Measurements from ENCODE around the gene PGAP2. TPM values are rescaled to one million over a fixed set of nuclear protein-coding genes. Genes with fewer than 3 reads are reported as not detected.

The PGAP2 gene
- total RNA-seq, 2 donors from 2014 or later: 4.4 to 22.5 TPM

DNA sequence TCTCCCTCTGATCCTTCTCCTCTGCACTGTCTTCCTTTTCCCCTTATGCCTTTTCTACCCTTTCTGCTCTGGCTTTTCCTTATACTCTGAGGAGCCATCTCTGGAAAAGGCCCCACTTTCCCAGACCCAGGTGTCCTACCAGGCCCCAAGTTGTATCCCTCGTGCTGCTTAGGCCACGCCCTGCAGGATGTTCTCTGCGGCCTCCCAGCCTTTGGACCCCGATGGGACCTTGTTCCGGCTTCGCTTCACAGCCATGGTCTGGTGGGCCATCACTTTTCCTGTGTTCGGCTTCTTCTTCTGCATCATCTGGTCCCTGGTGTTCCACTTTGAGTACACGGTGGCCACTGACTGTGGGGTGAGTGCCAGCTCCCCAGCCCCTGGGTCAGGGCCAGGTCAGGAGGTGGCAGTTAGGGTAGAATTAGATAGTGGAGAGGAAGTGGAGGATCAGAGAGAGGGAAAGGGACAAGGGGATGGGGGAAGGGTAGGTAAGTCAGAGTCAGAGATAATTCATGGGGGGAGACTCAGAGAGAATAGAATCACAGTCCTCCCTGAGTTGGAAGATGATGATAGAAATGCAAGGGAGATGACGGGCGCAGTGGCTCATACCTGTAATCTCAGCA lies 8.9 kb downstream of the PGAP2 start:
- Histone ChIP-seq H3K9me3 (no peaks in the 10 kb centered on the region), H3K4me1 (ENCODE audit: control insufficient read depth in 1 of 2, low read depth in 2 of 2) (no peaks in the 10 kb centered on the region), H3K27ac (no peak overlapping the region), H3K36me3 (no peaks in the 10 kb centered on the region), H3K27me3 (replicated peaks; ENCODE audit: insufficient read depth) (no peaks in the 10 kb centered on the region), H3K4me3 (no peak overlapping the region)
- DNase-seq (ENCODE audit: low spot score) (no peak), ATAC-seq (ENCODE audit: insufficient number of reproducible peaks, low FRiP score, low read depth) (no peak)
- TF ChIP-seq, protein P1, sequence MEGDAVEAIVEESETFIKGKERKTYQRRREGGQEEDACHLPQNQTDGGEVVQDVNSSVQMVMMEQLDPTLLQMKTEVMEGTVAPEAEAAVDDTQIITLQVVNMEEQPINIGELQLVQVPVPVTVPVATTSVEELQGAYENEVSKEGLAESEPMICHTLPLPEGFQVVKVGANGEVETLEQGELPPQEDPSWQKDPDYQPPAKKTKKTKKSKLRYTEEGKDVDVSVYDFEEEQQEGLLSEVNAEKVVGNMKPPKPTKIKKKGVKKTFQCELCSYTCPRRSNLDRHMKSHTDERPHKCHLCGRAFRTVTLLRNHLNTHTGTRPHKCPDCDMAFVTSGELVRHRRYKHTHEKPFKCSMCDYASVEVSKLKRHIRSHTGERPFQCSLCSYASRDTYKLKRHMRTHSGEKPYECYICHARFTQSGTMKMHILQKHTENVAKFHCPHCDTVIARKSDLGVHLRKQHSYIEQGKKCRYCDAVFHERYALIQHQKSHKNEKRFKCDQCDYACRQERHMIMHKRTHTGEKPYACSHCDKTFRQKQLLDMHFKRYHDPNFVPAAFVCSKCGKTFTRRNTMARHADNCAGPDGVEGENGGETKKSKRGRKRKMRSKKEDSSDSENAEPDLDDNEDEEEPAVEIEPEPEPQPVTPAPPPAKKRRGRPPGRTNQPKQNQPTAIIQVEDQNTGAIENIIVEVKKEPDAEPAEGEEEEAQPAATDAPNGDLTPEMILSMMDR (IDR thresholded peaks at IDR 0.05): no peak

DNA sequence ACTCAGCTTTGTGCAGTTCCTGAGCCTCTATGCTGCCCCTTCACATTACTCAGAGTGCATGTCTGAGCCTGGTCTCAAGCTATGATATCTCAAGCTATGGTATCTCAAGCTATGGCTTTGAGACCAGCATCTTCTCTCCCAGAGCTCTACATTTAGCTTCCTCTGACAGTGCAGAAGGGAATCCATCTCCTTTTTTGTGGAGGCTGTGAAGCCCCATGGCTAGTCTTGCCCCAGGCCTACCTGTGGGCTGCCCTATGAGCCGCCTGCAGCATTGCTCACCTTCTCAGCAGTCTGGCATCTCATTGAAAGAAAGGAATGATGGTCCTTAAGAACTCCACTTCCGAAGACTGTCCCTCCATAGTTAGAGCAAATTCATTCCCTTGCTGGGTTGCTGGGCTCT lies 12.6 kb downstream of the PGAP2 start:
- no peaks in the 10 kb centered on the region for H3K4me1 ChIP-seq (ENCODE audit: control insufficient read depth in 1 of 2, low read depth in 2 of 2)
- no peaks in the 10 kb centered on the region for H3K36me3 ChIP-seq
- ATAC-seq (ENCODE audit: insufficient number of reproducible peaks, low FRiP score, low read depth): no peak
- H3K9me3 ChIP-seq: no peaks in the 10 kb centered on the region
- H3K27me3 ChIP-seq (replicated peaks; ENCODE audit: insufficient read depth): no peaks in the 10 kb centered on the region
- TF ChIP-seq, protein P1 (IDR thresholded peaks at IDR 0.05): no peak
- no peak overlapping the region for H3K27ac ChIP-seq
- H3K4me3 ChIP-seq: no peak overlapping the region
- DNase-seq (ENCODE audit: low spot score): no peak

DNA sequence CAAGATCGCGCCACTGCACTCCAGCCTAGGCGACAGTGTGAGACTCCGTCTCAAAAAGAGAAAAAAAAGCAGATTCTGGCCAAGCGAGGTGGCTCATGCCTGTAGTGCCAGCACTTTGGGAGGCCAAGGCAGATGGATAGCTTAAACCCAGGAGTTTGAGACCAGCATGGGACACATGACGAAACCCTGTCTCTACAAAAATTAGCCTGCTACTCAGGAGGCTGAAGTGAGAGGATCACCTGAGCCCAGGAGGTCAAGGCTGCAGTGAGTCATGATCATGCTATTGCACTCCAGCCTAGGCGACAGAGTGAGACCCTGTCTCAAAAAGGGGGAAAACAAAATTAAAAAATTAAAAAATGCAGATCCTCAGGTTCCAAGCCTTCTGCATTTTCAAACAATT lies 14.0 kb downstream of the PGAP2 start:
- DNase-seq (ENCODE audit: low spot score) (no peak), ATAC-seq (ENCODE audit: insufficient number of reproducible peaks, low FRiP score, low read depth) (no peak)
- H3K9me3 ChIP-seq: no peaks in the 10 kb centered on the region
- no peaks in the 10 kb centered on the region for H3K27me3 ChIP-seq (replicated peaks; ENCODE audit: insufficient read depth)
- H3K27ac ChIP-seq: no peak overlapping the region
- H3K36me3 ChIP-seq: peaks cover 11% of the 10 kb centered on the region
- H3K4me1 ChIP-seq (ENCODE audit: control insufficient read depth in 1 of 2, low read depth in 2 of 2): no peaks in the 10 kb centered on the region
- TF ChIP-seq, protein P1 (IDR thresholded peaks at IDR 0.05): no peak
- no peak overlapping the region for H3K4me3 ChIP-seq

DNA sequence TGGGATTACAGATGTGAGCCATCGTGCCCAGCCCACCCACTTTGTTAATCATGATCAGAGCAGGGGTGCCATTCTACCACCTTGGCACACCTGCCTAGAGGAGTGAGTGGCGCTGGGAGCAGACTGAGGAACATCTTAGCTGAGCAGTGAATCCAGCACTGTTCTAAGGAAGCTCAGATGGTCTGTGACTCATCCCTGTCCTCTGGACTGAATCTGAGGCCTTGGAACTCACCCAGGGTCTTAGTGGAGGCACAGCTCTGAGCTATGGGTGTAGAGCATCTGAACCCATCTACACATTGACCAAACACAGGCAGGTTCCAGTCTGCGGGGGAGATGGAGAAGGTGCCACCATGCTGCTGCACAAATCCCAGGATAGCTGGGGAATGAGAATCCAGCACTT lies 14.9 kb downstream of the PGAP2 start:
- ATAC-seq (ENCODE audit: insufficient number of reproducible peaks, low FRiP score, low read depth) (no peak), DNase-seq (ENCODE audit: low spot score) (no peak)
- Histone ChIP-seq H3K4me3 (no peak overlapping the region), H3K27me3 (replicated peaks; ENCODE audit: insufficient read depth) (no peaks in the 10 kb centered on the region), H3K27ac (no peak overlapping the region), H3K4me1 (ENCODE audit: control insufficient read depth in 1 of 2, low read depth in 2 of 2) (no peaks in the 10 kb centered on the region), H3K36me3 (peaks cover 20% of the 10 kb centered on the region), H3K9me3 (no peaks in the 10 kb centered on the region)
- TF ChIP-seq, protein P1 (IDR thresholded peaks at IDR 0.05): no peak

DNA sequence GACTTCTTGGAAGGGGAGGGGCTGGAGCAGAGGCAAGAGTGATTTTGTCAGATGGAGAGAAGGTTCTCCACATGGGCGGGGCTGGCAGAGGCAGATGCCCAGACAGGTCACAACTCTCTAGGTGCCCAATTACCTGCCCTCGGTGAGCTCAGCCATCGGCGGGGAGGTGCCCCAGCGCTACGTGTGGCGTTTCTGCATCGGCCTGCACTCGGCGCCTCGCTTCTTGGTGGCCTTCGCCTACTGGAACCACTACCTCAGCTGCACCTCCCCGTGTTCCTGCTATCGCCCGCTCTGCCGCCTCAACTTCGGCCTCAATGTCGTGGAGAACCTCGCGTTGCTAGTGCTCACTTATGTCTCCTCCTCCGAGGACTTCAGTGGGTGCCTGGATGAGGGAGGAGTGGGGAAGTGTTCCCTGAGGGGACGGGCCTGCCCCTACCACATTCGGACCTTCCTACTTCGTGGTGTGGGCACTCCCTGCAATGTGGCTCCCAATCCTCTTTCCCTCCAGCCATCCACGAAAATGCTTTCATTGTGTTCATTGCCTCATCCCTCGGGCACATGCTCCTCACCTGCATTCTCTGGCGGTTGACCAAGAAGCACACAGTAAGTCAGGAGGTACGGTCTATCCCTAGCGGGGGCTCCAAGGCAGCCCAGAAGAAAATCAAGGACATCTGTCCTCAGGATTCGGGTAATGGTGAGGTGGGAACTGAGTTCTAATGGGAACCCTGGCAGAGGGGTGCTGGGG lies 15.6 kb downstream of the PGAP2 start:
- H3K27ac ChIP-seq: no peak overlapping the region
- H3K4me1 ChIP-seq (ENCODE audit: control insufficient read depth in 1 of 2, low read depth in 2 of 2): no peaks in the 10 kb centered on the region
- TF ChIP-seq, protein P1 (IDR thresholded peaks at IDR 0.05): no peak
- ATAC-seq (ENCODE audit: insufficient number of reproducible peaks, low FRiP score, low read depth): no peak
- no peak for DNase-seq (ENCODE audit: low spot score)
- H3K27me3 ChIP-seq (replicated peaks; ENCODE audit: insufficient read depth): no peaks in the 10 kb centered on the region
- H3K36me3 ChIP-seq: peaks cover 20% of the 10 kb centered on the region
- H3K4me3 ChIP-seq: no peak overlapping the region
- H3K9me3 ChIP-seq: no peaks in the 10 kb centered on the region
